Activated CD8-positive, alpha-beta memory T cell treated with anti-CD3 and anti-CD28 coated beads, Interleukin-2, amount 10 ng/mL, durations not matched to agents 7 days and 5 days (primary cell): ENCODE results near the gene CASP7. TPM values are rescaled to one million over a fixed set of nuclear protein-coding genes. Genes with fewer than 3 reads are reported as not detected.
A peak's percentile ranks its signal among the peaks of the same experiment; 100 is the strongest.

ENCODE experiments used
- ATAC-seq: fragments of 150-1000 bp; cut with Tn5 transposase; one replicate; pipeline ENCODE4 v1.10.0; 2021; ENCODE audit warnings: moderate library complexity
- CTCF ChIA-PET: fragments of 350-600 bp; sonication (Branson Sonifier 250); formaldehyde crosslinking; loops from one replicate; lab custom pipeline; 2021; ENCODE audit warnings: antibody characterized with exemption; lab: Charles Lee
- DNase-seq: peaks from one replicate; pipeline ENCODE4 v3.0.0-alpha.2; 2020
- H3K27ac Mint-ChIP-seq: one replicate; pipeline ENCODE4 v1.8.0; 2021; ENCODE audit warnings: mild to moderate bottlenecking, mixed read lengths
- H3K27me3 Mint-ChIP-seq: one replicate; pipeline ENCODE4 v1.8.0; 2021; ENCODE audit warnings: mixed read lengths
- H3K36me3 Mint-ChIP-seq: one replicate; pipeline ENCODE4 v1.8.0; 2021; ENCODE audit warnings: mild to moderate bottlenecking, mixed read lengths
- H3K4me1 Mint-ChIP-seq: one replicate; pipeline ENCODE4 v1.8.0; 2021; ENCODE audit warnings: mixed read lengths
- H3K4me3 Mint-ChIP-seq: one replicate; pipeline ENCODE4 v1.8.0; 2021; ENCODE audit warnings: mild to moderate bottlenecking, moderate library complexity, mixed read lengths
- H3K9me3 Mint-ChIP-seq: one replicate; pipeline ENCODE4 v1.8.0; 2022; ENCODE audit warnings: low read depth, mixed read lengths
- total RNA-seq, 2 experiments: library from RNA; stranded (reverse); gene quantifications; one replicate each; pipeline ENCODE4 v1.2.3, GENCODE V29; 2021

Gene CASP7
- 10 to 100 TPM; 42.1 to 56.0 TPM for total RNA-seq

DNA sequence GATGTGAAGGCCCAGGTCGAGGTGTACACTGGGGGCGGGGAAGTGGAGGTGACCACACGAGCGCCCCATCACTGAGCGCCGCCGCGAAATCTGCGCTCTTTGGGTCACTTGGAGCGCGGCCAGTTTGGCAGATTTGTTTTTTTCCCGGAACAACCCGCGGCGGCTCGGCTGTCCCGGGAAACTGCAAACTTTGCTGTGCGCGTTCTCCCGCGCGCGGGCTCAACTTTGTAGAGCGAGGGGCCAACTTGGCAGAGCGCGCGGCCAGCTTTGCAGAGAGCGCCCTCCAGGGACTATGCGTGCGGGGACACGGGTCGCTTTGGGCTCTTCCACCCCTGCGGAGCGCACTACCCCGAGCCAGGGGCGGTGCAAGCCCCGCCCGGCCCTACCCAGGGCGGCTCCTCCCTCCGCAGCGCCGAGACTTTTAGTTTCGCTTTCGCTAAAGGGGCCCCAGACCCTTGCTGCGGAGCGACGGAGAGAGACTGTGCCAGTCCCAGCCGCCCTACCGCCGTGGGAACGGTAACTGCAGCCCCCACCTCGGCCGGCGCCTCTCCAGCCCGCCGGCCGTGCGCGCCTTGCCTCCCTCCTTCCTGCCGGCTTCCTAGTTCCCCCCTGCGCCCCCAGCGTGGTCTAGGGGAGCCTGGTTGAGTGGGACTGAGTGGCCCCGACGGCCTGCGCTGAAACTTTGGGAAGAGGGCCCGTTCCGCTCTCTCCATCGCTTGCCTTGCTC is at the start of gene CASP7:
Gene CASP7, plus strand, starts transcription at position 450 of the 727 bp plus-strand sequence. CDS start 17,582 bp downstream, outside the sequence.
- Mint-ChIP-seq H3K27ac (peak within 1 kb of the TSS; percentile 98), H3K9me3 (peaks cover 6% of the 10 kb centered on the region), H3K4me3 (peak within 1 kb of the TSS; percentile 100), H3K4me1 (peaks cover 42% of the 10 kb centered on the region), H3K27me3 (peaks cover 9% of the 10 kb centered on the region), H3K36me3 (peaks cover 32% of the 10 kb centered on the region)
- DNase-seq, result peak; percentile 92
- ATAC-seq, result peak; percentile 87
- CTCF ChIA-PET, result interaction anchor here (0.7 to 1.6 kb wide), 17 partner anchors 8 to 1254 kb away, joined by 3 to 6 read pairs (median 3); partner anchors contain the start of gene DCLRE1A

DNA sequence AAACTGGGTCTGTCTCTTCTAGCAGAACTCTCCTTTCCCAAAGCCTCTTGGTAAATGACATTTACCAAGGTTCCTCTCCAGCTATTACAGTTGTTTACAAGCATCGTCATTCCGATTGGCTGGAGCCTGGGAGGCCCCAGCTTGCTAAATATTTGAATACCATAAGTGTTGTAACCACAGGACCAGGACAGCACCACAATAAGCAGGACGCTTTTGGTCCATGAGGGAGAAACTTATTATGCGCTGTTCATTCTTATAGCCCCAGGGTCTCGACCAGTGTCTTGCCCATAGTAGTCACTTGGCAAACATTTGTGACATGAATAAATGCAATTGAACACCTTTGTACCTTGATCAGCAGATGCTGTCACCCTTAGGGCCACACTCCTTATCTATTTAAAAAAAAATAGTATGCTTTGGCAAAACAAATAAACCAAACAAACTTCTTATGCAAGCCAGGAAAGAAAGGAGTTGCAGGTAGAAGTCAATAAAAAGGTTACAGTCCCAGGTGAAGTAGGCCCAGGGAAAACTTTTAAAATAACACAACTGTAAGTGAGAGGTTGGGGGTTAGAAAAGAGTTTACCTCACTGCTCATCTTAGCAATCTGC is 48.7 kb upstream of the CASP7 start:
- Mint-ChIP-seq H3K27ac (no peak overlapping the region), H3K4me1 (no peaks in the 10 kb centered on the region), H3K36me3 (no peaks in the 10 kb centered on the region), H3K27me3 (peaks cover 18% of the 10 kb centered on the region), H3K4me3 (no peak overlapping the region), H3K9me3 (no peaks in the 10 kb centered on the region)
- DNase-seq (no peak), ATAC-seq (no peak)
- CTCF ChIA-PET, result no interaction called here

DNA sequence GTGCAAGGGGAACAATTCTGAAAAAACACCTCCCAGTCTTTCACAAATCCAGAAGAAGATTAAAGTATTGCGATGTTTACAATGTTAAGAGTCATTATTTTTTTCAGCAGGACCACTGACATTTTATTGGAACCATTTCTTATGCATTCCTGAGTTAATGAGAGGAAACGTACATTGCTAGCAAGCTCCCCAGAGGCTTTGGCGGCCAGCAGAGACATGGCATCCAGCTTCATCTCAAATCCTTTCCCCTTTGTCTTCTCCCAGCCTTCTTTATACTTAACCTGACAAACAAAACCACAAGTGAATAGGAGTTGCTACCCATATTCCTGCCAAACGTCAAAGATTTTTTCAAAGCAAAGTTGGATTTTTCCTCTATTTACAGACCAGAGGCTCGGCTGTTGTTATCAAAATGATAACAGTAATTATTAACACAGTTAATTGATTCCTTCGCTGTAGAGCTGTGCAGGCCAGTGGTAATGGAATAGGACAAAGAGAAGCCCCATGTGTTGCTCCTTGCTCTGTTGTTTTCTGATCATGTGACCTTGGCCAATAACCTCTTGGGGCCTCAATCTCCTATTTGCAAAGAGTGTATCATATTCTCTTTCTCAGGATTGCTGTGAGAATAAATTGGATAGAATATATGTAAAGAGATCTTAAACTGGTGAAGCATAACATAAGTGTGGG is 47.9 kb upstream of the CASP7 start:
- no peak for DNase-seq
- ATAC-seq, result no peak
- Mint-ChIP-seq H3K27ac (no peak overlapping the region), H3K36me3 (no peaks in the 10 kb centered on the region), H3K4me3 (no peak overlapping the region), H3K27me3 (peaks cover 12% of the 10 kb centered on the region), H3K4me1 (no peaks in the 10 kb centered on the region), H3K9me3 (no peaks in the 10 kb centered on the region)
- CTCF ChIA-PET, result no interaction called here

DNA sequence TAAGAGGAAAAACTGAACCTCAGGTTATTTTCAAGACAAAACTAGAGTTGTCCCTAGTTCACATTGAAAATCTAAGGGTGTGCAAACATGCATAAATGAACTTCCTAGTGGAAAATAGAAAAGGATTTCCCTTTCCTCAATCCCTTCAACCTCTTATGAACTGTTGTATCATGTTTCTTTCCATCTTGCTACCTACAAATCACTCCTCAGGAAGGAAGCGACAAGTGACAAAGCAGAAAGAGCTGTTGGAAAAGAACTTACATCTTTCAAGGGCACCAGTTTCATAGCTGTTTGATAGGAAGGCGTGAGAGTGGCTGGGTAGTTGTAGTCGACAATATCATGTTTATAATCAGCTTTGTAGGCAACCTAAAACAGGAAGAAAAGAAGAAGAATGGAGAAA is 39.7 kb upstream of the CASP7 start:
- no peak for ATAC-seq
- H3K9me3 Mint-ChIP-seq, result no peaks in the 10 kb centered on the region
- no peak overlapping the region for H3K27ac Mint-ChIP-seq
- peaks cover 54% of the 10 kb centered on the region for H3K27me3 Mint-ChIP-seq
- no peaks in the 10 kb centered on the region for H3K4me1 Mint-ChIP-seq
- no peaks in the 10 kb centered on the region for H3K36me3 Mint-ChIP-seq
- CTCF ChIA-PET, result no interaction called here
- no peak for DNase-seq
- H3K4me3 Mint-ChIP-seq, result no peak overlapping the region

DNA sequence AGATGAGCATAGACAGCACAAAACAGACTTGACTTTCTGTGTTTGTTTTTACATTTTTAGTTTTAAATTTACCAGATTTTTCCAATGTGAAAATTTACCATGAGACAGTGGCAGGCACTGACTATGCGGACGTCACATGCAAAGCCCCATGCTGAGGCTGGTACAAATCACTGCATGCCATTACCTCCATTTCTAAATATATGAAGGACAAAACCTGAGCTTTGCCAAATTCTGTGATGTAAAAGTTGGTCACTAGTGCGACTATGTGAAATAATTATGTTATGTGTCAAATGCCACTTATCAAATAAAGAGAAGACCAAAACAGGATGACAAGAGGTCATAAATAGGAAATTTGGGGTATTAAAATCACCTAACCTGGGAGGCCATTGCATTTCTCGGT is 38.0 kb upstream of the CASP7 start:
- H3K4me3 Mint-ChIP-seq, result no peak overlapping the region
- no peak for ATAC-seq
- H3K27me3 Mint-ChIP-seq, result peaks cover 68% of the 10 kb centered on the region
- no peak for DNase-seq
- H3K9me3 Mint-ChIP-seq, result no peaks in the 10 kb centered on the region
- H3K4me1 Mint-ChIP-seq, result no peaks in the 10 kb centered on the region
- H3K36me3 Mint-ChIP-seq, result no peaks in the 10 kb centered on the region
- H3K27ac Mint-ChIP-seq, result no peak overlapping the region
- CTCF ChIA-PET, result no interaction called here

DNA sequence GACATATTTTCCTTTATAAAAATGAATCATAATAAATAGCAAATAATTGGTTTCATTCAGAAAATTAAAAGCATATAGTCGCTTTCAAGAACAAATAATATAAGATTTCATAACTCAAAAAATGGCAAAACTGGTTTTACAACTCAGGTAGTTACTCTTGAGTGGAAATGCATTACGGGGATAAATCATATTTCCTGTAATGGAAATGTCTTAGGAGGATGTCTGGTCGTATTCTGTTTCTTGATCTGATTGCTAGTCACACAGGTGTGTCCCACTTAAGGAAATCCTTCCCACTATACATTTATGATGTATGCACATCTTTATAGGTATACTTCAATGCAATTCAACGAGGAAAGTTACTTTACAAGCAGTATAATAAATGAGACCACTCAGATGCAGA is 36.5 kb upstream of the CASP7 start:
- no peaks in the 10 kb centered on the region for H3K36me3 Mint-ChIP-seq
- H3K27me3 Mint-ChIP-seq, result peaks cover 73% of the 10 kb centered on the region
- no peaks in the 10 kb centered on the region for H3K4me1 Mint-ChIP-seq
- no peak overlapping the region for H3K4me3 Mint-ChIP-seq
- no peaks in the 10 kb centered on the region for H3K9me3 Mint-ChIP-seq
- CTCF ChIA-PET, result no interaction called here
- no peak for ATAC-seq
- H3K27ac Mint-ChIP-seq, result no peak overlapping the region
- no peak for DNase-seq

DNA sequence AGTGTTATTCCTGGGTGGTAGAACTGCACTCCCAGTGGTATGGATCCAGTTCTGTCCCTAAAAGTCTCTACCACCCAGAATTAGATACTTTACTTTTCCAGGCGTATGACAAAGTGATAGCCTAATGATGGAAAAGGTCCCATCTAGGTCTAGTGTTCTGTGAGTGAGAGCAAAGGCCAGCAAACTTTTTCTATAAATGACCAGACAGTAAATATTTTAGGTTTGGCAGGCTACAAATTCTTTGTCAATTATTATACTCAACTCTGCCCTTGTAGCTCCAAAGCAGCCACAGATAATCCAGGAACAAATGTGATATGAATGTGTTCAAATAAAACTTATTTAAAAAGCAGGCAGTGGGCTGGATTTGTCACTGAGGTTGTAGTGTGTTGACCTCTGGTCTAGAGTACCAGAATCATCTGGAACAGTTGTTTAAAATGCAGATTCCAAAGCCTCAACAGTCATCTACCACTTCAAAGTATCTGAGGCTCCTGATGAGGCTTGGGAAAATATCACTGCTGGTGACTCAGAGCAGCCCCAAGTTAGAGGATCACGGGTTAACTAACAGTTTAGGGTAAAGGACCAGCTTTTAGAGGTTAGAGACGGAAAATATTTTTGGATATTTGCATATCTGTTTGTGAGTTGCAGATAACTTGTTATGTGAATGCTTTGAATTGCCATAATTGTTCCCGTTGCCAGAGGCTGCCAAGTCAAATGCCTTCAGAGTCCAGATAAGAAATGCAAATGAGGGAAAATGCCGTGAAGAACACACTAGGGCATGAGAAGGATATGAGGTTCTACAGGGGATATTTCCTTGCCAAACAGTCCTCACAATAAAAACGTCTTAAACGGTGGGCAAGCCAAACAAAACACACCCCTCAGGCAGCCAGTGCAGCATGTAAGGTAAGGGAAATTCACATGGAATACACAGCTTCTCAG is 35.3 kb upstream of the CASP7 start:
- Mint-ChIP-seq H3K4me3 (no peak overlapping the region), H3K9me3 (no peaks in the 10 kb centered on the region), H3K36me3 (no peaks in the 10 kb centered on the region), H3K27ac (no peak overlapping the region), H3K27me3 (peaks cover 72% of the 10 kb centered on the region), H3K4me1 (no peaks in the 10 kb centered on the region)
- CTCF ChIA-PET, result no interaction called here
- DNase-seq, result no peak
- no peak for ATAC-seq

DNA sequence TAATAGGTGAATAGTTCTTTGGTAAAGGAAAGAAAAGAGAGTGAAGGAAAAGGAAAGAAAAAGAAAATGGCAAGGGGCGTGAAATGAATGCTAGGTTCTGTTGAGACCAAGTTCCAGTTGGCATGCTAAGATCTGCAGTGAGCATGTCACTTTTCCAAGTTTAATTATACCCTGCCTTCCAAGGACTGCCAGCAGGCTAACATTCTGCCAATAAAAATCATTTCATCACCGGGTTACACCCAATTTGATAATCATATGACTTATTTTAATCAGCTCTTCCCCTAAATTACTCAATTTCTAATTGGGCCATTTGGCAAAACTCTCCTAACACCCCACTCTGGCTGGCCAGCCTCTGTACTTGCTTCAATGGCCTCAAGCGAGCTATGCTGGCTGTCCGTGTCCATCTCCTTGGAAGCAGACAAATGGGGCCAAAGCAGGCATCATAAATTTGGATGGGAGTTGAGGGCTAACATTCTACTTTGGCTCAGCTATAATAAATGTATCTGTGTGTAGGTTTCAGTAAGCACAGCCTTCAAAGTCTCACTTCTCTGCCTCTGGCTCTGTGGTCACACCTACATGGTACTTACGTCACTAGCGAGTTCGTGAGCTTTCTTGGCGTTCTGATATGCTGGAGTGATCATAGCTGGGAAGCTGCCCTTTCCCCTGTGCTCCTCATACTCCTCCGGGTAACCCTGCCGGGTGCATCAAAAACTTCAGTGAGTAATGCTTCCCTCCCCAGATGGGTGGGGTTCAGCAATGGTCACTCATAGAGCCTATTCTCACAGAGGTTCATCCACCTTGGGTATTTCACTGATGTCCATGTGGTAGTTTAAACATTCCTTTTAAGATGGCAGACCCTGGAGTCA is 33.1 kb upstream of the CASP7 start:
- Mint-ChIP-seq H3K9me3 (no peaks in the 10 kb centered on the region), H3K27me3 (peaks cover 66% of the 10 kb centered on the region), H3K27ac (no peak overlapping the region), H3K4me3 (no peak overlapping the region), H3K36me3 (no peaks in the 10 kb centered on the region), H3K4me1 (no peaks in the 10 kb centered on the region)
- CTCF ChIA-PET, result no interaction called here
- ATAC-seq (no peak), DNase-seq (no peak)

DNA sequence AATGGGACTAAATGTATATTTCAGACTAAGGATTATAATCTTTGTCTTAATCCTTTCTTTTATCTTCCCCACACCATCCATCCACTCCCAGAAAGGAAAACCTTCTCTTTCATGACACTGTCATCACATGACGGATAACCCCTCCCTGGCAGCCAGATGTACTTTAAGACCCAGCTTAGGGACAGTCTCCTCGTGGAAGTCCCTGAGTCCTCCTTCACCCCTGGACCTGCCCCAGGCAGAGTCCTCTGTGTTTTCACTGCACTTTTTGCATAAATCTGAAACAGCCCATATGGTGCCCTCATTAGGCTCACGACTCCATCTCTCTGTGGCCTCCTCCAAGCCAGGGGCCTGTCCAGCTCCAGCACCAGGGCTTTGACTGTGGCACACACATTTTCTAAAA is 31.9 kb upstream of the CASP7 start:
- Mint-ChIP-seq H3K9me3 (no peaks in the 10 kb centered on the region), H3K36me3 (no peaks in the 10 kb centered on the region), H3K4me3 (no peak overlapping the region), H3K27ac (no peak overlapping the region), H3K4me1 (no peaks in the 10 kb centered on the region), H3K27me3 (peaks cover 59% of the 10 kb centered on the region)
- CTCF ChIA-PET, result no interaction called here
- DNase-seq, result no peak
- ATAC-seq, result no peak

DNA sequence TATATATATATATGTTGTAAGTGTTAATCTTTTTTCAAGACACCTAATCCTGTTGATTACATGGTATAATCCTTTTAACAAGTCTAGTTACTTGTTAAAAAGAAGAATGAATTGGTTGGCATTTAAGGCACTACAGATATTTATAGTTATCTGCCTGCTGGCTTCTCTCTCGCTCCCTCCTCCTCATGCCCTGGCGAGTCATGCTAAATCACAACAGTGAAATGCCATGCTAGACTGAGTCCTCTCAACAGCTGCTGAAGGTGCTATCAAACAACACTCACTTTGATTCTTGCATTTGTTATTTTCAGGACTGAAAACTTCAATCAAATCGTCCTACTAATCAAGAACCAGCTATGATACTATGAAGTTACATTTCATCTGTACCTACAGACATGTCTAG is 31.2 kb upstream of the CASP7 start:
- no peaks in the 10 kb centered on the region for H3K9me3 Mint-ChIP-seq
- H3K4me1 Mint-ChIP-seq, result no peaks in the 10 kb centered on the region
- H3K27me3 Mint-ChIP-seq, result peaks cover 58% of the 10 kb centered on the region
- DNase-seq (no peak), ATAC-seq (no peak)
- H3K27ac Mint-ChIP-seq, result no peak overlapping the region
- CTCF ChIA-PET, result no interaction called here
- H3K36me3 Mint-ChIP-seq, result no peaks in the 10 kb centered on the region
- H3K4me3 Mint-ChIP-seq, result no peak overlapping the region

DNA sequence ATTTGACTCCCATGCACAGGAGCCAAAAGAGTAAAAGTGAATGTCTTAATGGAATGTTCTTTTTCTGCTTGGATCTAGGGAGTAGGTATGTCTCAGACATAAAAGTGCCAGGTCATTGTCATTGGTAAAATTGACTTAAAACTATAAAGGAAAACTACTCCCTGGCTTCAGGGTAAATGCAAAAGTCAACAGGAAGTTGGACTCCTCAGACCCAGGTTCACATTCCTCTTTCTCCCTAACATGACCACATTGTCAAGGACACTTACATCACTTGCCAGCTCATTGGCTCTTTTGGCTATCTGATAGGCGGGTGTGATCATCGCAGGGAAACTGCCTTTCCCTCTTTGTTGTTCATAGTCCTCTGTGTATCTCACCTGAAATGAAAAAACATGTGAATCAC is 29.5 kb upstream of the CASP7 start:
- H3K27me3 Mint-ChIP-seq, result peaks cover 60% of the 10 kb centered on the region

DNA sequence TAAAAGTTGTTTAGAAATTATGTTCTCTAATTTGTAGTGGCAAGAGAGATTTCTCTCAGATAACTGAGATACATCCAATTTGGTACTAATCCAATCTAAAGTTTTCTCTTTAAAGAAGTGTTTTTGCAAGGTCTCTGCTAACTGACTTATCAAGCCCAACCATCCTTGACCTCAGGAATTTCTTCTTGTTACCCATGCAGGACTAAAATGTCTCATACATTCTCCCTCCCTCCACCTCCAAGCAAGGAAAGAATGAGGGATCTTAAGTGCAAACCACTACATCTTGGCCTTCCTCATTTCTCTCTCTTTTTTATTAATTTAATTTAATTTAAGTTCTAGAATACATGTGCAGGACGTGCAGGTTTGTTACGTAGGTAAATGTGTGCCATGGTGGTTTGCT is 28.7 kb upstream of the CASP7 start:
- no peak overlapping the region for H3K27ac Mint-ChIP-seq
- ATAC-seq (no peak), DNase-seq (no peak)
- CTCF ChIA-PET, result no interaction called here
- no peaks in the 10 kb centered on the region for H3K4me1 Mint-ChIP-seq
- no peak overlapping the region for H3K4me3 Mint-ChIP-seq
- peaks cover 56% of the 10 kb centered on the region for H3K27me3 Mint-ChIP-seq
- no peaks in the 10 kb centered on the region for H3K9me3 Mint-ChIP-seq
- no peaks in the 10 kb centered on the region for H3K36me3 Mint-ChIP-seq

More for the DNA sequence above, 29.5 kb upstream of the CASP7 start:
- Mint-ChIP-seq H3K4me1 (no peaks in the 10 kb centered on the region), H3K27ac (no peak overlapping the region), H3K4me3 (no peak overlapping the region), H3K9me3 (no peaks in the 10 kb centered on the region), H3K36me3 (no peaks in the 10 kb centered on the region)
- CTCF ChIA-PET, result no interaction called here
- DNase-seq, result no peak
- no peak for ATAC-seq
